T47D (cell line): ENCODE measurements around the gene CHPF2.

ENCODE experiments used
- DNase-seq, 2 experiments: peaks; one replicate each; pipeline versions ENCODE4 v3.0.0 to v3.0.0-alpha.2; 2011 to 2012; ENCODE audit warnings: low read depth in 1 of 2, low spot score in 1 of 2
- JUND ChIP-seq: IDR thresholded peaks from 2 replicates; pipeline ENCODE4 v1.6.1; 2012; ENCODE audit warnings: low read depth
- in situ Hi-C: cut with HindIII; loops from 2 replicates; pipeline ENCODE4 v1.10.0; 2016; ENCODE audit warnings: low sequenced_read_pairs, low pct_unique_long_range_greater_than_20kb

Gene CHPF2

DNA sequence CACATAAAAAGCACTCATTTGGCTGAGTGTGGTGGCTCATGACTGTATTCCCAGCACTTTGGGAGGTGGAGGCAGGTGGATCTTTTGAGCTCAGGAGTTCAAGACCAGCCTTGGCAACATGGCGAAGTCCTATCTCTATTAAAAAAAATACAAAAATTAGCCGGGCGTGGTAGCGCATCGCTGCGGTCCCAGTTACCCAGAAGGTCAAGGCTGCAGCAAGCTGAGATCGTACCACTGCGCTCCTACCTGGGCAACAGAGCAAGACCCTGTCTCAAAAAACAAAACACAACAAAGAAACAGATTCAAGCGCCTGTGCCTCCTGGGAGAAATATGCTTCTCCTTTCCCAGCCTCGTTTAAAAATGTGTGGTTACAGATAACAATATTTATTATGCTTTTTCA, 3.0 kb upstream of the CHPF2 start:
- in situ Hi-C loops, result no loop called here
- no peak for DNase-seq
- TF ChIP-seq JUND, result no peak

DNA sequence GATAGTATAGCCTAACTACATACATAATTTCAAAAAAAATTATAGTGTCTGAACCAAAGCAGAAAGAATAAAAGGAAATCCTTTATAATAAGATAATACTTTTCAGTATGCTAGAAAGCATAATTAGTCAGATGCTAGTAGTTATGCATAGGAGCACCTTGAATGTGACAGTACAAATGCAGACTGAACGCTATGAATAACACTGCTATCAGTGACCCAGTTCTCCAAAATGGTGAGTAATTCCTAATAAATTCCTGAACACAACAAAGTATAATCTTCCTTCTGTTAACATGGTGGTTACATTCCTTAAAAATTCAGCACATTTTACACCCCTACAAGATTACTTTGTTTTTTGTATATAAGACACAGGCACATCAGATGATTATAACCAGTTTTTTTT, 1.2 kb upstream of the CHPF2 start:
- TF ChIP-seq JUND, result no peak
- DNase-seq, result no peak
- in situ Hi-C loops, result no loop called here

DNA sequence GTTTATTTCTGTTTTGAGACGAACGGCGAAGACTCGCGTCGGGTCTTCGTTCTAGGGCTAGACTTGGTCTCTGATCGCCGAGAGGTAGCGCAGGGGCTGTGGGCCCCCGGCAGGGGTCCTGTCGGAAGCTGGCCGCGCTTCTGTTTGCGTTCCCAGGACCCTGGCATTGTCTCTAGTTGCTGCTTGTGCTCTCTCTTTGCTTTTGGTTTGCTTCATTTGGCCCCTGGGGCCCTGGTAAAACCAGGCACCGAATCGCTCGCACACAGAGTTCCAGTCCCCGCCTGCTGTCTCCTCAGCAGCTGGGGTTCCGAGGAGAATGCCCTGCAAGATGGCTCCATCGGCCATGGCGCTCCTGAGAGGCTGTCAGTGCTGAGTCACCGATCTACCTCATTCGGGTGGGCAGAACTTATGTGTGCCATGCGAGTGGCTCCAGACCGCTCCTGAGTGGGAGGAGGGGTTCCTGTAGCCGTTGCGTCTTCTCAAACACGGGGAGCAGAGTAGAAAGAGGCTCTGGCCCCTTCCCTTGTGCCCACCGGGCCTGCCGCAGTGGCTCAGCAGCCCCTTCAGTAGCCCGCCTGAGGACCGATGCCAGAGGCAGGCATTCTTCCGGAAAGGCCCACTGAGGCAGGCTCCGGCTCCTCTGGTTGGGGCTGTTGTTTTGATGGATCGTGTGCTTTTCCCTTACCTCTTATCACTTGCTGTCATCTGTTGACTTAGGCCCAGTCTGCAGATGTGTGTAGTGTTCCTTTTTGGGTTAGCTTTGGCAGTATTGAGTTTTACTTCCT, 826 bp downstream of the CHPF2 start:
- DNase-seq, result peak in 1 of 2 experiments; percentile 31
- in situ Hi-C loops, result no loop called here
- no peak for TF ChIP-seq JUND

DNA sequence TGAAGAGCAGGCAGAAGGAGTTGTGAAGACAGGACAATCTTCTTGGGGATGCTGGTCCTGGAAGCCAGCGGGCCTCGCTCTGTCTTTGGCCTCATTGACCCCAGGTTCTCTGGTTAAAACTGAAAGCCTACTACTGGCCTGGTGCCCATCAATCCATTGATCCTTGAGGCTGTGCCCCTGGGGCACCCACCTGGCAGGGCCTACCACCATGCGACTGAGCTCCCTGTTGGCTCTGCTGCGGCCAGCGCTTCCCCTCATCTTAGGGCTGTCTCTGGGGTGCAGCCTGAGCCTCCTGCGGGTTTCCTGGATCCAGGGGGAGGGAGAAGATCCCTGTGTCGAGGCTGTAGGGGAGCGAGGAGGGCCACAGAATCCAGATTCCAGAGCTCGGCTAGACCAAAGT, 1.5 kb downstream of the CHPF2 start:
- in situ Hi-C loops, result no loop called here
- no peak for DNase-seq
- TF ChIP-seq JUND, result no peak

DNA sequence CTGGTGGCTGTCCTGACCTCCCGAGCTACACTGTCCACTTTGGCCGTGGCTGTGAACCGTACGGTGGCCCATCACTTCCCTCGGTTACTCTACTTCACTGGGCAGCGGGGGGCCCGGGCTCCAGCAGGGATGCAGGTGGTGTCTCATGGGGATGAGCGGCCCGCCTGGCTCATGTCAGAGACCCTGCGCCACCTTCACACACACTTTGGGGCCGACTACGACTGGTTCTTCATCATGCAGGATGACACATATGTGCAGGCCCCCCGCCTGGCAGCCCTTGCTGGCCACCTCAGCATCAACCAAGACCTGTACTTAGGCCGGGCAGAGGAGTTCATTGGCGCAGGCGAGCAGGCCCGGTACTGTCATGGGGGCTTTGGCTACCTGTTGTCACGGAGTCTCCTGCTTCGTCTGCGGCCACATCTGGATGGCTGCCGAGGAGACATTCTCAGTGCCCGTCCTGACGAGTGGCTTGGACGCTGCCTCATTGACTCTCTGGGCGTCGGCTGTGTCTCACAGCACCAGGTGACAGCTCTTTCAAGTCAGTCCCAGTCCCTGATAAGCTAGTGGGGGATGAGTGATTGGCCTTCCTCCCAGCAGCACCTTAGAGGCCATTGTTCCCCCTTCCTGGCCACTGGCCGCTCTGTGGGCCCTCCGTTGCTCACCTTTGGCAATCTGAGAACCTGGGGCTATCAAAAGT, 3.0 kb downstream of the CHPF2 start:
- in situ Hi-C loops, result no loop called here
- TF ChIP-seq JUND, result no peak
- DNase-seq, result no peak

DNA sequence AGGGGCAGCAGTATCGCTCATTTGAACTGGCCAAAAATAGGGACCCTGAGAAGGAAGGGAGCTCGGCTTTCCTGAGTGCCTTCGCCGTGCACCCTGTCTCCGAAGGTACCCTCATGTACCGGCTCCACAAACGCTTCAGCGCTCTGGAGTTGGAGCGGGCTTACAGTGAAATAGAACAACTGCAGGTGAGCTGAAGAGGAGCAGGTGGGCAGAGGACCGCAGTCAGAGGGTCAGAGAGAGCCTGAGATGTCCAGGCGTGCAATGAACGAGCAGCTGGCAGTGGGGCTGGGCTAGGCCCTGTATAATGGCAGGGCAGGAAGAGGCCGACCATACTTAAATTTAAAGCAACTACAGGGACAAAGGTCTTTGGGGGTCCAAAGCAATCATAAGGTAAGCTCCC, 4.1 kb downstream of the CHPF2 start:
- TF ChIP-seq JUND, result no peak
- DNase-seq, result no peak
- in situ Hi-C loops, result no loop called here

DNA sequence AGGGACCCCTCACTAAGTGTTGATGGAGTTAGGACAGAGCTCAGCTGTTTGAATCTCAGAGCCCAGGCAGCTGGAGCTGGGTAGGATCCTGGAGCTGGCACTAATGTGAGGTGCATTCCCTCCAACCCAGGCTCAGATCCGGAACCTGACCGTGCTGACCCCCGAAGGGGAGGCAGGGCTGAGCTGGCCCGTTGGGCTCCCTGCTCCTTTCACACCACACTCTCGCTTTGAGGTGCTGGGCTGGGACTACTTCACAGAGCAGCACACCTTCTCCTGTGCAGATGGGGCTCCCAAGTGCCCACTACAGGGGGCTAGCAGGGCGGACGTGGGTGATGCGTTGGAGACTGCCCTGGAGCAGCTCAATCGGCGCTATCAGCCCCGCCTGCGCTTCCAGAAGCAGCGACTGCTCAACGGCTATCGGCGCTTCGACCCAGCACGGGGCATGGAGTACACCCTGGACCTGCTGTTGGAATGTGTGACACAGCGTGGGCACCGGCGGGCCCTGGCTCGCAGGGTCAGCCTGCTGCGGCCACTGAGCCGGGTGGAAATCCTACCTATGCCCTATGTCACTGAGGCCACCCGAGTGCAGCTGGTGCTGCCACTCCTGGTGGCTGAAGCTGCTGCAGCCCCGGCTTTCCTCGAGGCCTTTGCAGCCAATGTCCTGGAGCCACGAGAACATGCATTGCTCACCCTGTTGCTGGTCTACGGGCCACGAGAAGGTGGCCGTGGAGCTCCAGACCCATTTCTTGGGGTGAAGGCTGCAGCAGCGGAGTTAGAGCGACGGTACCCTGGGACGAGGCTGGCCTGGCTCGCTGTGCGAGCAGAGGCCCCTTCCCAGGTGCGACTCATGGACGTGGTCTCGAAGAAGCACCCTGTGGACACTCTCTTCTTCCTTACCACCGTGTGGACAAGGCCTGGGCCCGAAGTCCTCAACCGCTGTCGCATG, 5.2 kb downstream of the CHPF2 start:
- no peak for TF ChIP-seq JUND
- DNase-seq, result no peak
- in situ Hi-C loops, result no loop called here

DNA sequence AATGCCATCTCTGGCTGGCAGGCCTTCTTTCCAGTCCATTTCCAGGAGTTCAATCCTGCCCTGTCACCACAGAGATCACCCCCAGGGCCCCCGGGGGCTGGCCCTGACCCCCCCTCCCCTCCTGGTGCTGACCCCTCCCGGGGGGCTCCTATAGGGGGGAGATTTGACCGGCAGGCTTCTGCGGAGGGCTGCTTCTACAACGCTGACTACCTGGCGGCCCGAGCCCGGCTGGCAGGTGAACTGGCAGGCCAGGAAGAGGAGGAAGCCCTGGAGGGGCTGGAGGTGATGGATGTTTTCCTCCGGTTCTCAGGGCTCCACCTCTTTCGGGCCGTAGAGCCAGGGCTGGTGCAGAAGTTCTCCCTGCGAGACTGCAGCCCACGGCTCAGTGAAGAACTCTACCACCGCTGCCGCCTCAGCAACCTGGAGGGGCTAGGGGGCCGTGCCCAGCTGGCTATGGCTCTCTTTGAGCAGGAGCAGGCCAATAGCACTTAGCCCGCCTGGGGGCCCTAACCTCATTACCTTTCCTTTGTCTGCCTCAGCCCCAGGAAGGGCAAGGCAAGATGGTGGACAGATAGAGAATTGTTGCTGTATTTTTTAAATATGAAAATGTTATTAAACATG, 6.0 kb downstream of the CHPF2 start:
- in situ Hi-C loops, result no loop called here
- TF ChIP-seq JUND, result no peak

DNA sequence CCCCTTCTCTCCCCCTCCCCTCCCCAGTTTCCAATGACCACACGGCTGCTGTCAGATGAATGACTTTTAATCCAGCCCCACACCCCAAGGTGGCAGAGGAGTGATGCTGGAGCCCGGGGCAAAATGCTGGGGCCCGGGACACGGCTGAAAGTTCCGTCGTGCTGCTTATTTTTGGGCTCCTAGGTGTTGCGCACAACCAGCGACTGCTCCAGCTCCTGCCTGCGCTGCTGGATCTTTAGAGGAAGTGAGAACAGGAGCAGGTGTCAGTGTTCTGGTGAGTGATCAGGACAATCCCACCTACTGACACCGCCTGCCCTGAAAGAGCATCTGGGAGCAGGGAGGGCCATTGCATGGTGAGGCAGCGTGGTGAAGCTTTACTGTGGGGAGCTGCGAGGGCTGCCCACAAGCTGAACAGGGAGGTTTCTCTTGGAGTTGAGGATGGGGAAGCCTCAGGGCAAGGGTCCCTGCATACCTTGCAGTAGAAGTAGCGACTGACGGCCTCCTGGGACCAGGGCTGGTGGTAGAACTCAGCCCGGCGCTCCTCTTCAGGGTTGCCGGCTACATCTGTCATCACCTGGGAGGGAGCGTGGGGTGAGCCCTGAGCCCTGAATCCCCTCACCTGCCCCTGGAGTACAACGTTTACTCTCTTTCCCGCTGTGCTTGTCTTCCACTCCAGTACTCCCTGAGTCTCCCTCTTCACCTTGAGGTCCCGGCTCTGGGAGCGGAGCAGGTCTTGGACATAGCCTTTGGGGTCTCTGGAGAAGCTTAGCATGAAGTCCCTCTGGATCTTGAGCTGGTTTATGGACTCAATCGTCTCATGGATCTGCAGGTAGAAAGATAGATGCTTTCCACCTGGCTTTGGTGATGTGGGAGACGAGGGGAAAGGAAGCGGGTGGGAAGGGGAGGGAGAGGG, 6.9 kb downstream of the CHPF2 start:
- TF ChIP-seq JUND, result no peak
- no peak for DNase-seq
- in situ Hi-C loops, result no loop called here

More for the DNA sequence above, 6.0 kb downstream of the CHPF2 start:
- no peak for DNase-seq

DNA sequence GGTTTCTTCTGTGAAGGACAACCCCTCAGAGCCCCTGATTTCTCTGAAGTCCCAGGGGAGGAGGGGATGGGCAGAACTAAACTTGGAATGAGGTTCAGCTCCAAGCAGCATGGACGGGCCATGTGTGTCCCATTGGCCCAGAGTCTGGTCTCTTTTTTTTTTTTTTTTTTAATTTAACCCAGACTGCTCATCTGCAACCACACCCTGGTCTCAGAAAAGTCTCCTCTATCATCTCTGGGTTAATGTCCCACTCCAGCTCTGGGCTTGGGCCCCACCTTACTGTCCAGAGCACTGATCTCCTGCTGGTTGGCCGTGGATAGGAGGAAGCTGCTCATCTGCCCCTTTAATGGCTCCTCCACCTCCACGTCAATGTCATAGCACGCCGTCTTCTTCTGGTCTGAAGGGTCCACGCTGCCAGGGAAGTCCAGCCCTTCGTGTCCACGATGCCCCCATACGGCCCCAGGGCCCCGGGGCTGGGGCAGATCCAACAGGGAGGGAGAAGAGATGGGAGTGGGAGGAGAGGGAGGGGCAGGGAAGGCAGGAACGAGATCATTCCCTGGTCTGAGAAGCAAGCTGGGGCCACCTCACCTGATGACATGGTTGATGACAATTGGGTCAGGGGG, 7.7 kb downstream of the CHPF2 start:
- in situ Hi-C loops, result no loop called here
- no peak for TF ChIP-seq JUND
- no peak for DNase-seq

DNA sequence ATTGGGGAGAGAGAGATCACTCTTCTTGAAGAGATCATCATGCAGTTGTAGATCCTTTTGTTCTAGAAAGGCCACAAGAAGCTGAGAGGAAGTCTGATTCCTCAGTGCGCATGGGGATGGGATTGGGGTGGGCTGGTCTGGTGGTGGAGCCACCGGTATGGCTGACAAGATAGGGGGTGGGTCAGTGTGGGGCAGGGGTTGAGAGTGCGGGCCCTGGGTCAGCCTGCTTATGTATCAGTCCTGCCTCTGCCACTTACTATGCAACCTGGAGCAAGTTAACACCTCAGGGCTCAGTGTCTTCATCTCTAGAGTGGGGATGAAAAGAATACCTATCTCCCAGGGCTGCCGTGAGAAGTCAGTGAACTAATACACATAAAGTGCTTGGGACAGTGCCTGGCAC, 8.3 kb downstream of the CHPF2 start:
- no peak for TF ChIP-seq JUND
- in situ Hi-C loops, result no loop called here

More for the DNA sequence above, 8.3 kb downstream of the CHPF2 start:
- no peak for DNase-seq
